Liver (tissue), 3 donors: Measurements from ENCODE around the gene ELK3.

Experiments
- RAD21 ChIP-seq, 2 donors: IDR thresholded peaks; 2 replicates each; pipeline ENCODE4 v1.6.1; 2016; ENCODE audit warnings: antibody characterized with exemption in 2 of 2, mild to moderate bottlenecking in 2 of 2
- TAF1 ChIP-seq: conservative IDR thresholded peaks from 2 replicates; pipeline ENCODE4 v1.6.1; 2016; ENCODE audit warnings: antibody characterized with exemption, mild to moderate bottlenecking
- TF ChIP-seq, protein P1 (sequence below): fragments of 150-350 bp; IDR thresholded peaks from 2 replicates; pipeline ENCODE4 v1.5.1; 2017; ENCODE audit warnings: improper control_type of control experiment, low read depth, low read length; ENCODE audit not compliant: missing input control
- TF ChIP-seq, protein P2 (sequence below): IDR thresholded peaks from 2 replicates; pipeline ENCODE4 v1.6.1; 2016; ENCODE audit warnings: antibody characterized with exemption
- donor health status: healthy.
- donor health status: healthy.

DNA sequence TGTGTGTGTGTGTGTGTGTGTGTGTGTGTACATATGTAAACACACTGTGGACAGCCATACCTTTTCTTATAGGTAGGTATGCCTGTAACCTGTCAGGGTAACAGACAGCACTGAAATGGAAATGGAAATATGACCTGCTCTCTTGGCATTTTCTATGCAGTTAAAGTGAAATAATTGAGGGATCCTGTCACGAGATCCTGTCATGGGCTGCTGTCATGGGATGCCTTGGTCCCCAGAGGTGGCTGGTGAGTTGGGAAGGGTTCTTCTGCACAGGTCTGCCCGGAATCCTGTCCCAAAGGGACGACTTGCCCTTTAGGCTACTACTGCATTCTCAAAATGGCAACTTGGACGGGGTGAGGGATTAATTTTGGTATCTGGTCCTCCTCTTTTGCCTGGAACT is 47.3 kb downstream of the ELK3 start:
- TF ChIP-seq, protein P1, sequence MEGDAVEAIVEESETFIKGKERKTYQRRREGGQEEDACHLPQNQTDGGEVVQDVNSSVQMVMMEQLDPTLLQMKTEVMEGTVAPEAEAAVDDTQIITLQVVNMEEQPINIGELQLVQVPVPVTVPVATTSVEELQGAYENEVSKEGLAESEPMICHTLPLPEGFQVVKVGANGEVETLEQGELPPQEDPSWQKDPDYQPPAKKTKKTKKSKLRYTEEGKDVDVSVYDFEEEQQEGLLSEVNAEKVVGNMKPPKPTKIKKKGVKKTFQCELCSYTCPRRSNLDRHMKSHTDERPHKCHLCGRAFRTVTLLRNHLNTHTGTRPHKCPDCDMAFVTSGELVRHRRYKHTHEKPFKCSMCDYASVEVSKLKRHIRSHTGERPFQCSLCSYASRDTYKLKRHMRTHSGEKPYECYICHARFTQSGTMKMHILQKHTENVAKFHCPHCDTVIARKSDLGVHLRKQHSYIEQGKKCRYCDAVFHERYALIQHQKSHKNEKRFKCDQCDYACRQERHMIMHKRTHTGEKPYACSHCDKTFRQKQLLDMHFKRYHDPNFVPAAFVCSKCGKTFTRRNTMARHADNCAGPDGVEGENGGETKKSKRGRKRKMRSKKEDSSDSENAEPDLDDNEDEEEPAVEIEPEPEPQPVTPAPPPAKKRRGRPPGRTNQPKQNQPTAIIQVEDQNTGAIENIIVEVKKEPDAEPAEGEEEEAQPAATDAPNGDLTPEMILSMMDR: no peak
- no peak for TF ChIP-seq TAF1
- TF ChIP-seq RAD21 (IDR thresholded peaks at IDR 0.05): no peak
- TF ChIP-seq, protein P2, sequence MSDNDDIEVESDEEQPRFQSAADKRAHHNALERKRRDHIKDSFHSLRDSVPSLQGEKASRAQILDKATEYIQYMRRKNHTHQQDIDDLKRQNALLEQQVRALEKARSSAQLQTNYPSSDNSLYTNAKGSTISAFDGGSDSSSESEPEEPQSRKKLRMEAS: no peak
